ENCODE results near the gene SURF4.

- TF ChIP-seq POLR2A (IDR thresholded peaks at IDR 0.05) (no peak), CTCF (IDR thresholded peaks at IDR 0.05) (no peak)
Measured at GRCh38 chr9:133423216-133423615, 47.4 kb upstream of the SURF4 start.
